ENCODE measurements around the gene BOD1L1.

The BOD1L1 gene

DNA sequence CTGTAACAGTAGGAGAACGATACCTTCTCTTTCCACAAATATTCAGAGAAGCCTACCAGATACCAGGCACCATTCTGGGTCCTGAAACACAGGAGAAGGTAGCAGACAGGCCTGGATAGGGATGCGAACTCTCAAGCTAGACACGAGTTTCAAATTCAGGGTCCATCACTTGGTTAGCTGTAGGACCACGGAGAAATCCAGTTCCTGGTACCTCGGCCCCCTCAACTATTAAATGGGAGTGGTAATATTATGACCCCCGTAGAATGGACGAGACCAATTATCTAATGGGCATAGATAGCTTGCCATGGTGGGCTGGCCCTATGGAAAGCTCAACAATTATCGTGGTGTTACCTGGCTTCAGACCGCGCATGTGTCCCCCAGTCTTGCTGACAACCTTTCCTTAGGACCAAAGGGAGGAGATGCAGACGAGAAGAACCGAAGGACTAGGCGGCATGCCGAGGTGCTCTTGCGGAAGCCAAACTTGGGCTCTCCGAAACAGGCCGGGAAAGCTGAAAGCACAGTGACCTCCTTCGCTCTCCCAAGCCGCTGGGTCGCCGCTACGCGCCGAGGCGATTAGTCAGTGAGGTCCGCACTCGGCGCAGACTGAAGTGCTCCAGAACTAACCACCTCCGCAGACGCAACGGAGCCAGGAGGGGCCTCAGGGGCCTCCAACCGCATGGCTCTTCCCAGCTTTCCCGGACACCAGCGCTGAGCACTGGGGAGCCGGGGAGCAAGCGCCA, 102.9 kb downstream of the BOD1L1 start:
- no peak for DNase-seq (ENCODE audit: low spot score)

DNA sequence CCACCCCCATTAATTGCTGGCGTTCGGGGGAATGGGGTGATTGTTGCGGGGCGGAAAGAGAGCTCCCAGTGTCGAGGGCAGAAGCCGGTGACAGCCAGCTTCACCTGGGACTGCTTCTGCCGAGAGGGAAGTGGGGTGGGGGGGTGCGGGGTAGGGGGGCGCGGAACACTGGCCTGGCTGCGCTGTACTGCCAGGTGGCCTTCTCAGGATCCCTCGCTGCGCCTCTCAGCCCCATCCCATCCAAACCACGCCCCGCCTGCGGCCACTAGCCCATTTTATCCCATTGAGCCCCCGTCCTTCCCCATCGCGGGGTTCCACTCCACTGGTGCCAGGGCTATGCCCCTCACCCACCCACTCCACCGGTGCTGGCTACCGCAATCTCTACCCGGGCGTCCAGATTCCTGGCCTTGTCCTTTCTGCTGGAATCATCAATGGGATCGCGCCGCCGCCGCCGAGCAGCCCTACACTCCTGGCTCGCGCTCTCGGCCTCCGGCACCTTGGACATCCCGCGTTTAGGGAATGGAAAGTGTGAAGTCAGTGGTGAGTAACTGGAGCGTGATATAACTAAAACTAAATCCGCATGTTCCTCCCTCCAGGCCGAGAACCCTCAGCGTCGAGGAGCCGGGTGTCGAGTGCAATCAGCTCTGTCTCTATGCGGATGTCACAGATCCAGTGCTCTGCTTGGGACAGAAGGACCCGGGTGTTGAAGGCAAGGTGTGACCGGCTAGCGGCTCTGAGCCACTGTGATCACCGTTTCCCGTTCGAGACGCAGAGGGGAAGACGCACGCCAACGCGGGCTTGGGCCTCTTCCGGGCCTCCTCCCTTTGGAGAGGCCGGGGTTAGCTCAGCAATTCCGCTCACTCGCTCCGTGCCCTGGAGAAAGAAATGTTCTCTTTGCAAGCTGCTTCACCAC, 103.7 kb downstream of the BOD1L1 start:
- DNase-seq (ENCODE audit: low spot score) = no peak

DNA sequence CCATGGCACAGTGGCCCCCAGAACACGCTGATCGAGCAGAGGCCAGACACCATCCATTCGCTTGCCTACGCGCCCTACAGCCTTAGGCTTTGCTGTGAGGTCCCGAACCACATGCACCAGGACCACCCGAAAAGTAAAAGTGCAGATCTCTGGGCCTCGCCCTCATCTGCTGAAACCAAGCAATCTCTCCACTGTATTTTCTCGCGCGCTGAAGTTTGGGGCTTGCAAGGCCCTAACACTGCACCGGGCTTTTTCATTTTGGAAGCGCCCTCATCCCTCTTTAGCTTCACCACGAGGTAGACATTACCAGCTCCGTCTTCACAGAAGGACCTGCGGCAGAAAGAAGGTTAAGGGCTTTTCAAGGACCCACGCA, 104.4 kb downstream of the BOD1L1 start:
- DNase-seq (ENCODE audit: low spot score) = no peak

DNA sequence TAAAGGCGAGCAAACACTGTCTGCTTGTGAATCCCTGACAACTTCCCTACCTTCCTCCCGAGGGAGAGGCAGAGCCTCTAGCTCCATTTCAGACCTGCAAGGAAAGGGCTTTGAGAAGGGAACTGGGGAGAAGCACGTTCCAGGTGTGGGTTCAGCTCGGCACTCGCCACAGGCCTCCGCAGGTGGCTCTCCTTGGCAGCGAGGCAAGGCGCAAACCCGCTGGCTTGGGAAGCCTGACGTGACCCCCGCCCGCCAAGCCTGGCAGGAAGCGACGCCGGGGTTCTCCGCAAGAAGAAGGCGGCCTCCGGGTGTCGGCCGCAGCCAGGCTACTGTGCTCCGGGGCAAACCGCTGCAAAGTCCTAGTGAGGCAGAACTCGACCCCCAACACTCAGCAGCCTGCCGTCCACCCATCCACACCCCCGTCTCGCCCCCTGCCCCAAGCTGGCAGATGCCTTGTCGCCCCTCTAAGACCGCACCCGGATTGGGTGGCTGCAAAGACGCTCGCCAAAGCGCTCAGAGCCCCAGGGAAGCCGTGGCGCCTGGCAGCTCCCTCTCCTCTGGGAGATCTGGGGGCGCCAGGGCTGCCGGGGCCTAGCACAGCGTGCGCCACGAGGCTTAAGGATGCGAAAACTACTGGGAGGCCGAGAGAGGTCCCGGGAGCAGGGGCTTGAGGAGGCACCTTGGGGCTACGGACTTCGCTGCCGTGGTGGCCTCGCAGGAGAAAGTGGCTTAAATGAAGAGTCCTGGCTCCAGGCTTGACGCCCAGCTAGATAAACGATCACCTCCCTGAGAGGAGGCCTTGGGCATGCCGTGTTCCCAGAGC, 105.0 kb downstream of the BOD1L1 start:
- DNase-seq (ENCODE audit: low spot score) = peak; percentile 3

DNA sequence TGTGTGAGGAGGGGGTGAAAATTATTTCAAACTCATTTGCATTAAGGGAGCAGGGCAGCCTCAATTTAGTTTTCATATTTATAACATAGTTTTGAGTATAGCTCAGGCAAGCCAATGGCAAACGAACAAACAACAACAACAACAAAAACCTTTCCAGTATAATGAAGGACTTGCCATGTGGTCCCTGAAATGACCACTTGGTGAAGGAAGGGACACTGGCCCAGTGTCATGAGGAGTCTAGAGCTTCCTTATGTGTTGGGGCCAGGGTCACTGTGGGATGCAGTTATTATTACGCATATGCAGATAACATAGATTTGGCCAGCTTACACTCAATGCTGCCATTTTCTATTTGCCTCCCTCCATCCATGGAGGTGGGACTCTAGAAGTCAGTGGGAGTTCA, 106.5 kb downstream of the BOD1L1 start:
- DNase-seq (ENCODE audit: low spot score) = no peak
